ENCODE results near the gene MEPCE.

DNA sequence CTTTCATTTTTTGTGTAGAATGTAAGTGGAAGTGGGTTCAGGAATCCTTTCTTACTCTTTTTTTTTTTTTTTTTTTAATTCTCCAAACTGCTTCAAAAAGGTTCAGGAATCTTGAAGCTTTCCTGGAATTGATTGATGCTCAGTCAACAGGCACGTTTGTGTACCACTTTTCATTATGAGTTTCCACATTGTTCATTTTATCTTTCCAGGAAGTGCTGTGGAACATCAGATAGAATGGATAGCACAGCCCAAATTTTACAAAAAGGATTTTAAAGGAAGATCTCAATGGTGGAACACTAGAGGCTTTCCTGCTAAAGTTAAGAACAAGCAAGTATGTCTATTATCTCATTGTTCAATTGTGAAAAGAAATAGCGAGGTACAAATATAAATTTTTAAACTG, 8.5 kb downstream of the MEPCE start:
- TF ChIP-seq, protein P1, sequence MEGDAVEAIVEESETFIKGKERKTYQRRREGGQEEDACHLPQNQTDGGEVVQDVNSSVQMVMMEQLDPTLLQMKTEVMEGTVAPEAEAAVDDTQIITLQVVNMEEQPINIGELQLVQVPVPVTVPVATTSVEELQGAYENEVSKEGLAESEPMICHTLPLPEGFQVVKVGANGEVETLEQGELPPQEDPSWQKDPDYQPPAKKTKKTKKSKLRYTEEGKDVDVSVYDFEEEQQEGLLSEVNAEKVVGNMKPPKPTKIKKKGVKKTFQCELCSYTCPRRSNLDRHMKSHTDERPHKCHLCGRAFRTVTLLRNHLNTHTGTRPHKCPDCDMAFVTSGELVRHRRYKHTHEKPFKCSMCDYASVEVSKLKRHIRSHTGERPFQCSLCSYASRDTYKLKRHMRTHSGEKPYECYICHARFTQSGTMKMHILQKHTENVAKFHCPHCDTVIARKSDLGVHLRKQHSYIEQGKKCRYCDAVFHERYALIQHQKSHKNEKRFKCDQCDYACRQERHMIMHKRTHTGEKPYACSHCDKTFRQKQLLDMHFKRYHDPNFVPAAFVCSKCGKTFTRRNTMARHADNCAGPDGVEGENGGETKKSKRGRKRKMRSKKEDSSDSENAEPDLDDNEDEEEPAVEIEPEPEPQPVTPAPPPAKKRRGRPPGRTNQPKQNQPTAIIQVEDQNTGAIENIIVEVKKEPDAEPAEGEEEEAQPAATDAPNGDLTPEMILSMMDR (conservative IDR thresholded peaks at IDR 0.05 in 1 of 2, IDR thresholded peaks at IDR 0.05 in 1 of 2; ENCODE audit: extremely low read depth in 1 of 2, insufficient read depth in 1 of 2, low read depth in 1 of 2, low read length in 2 of 2), result no peak
- no peak for TF ChIP-seq EZH2 (IDR thresholded peaks at IDR 0.05; ENCODE audit: borderline replicate concordance, low read length)

All from mammary epithelial cell (primary cell).